Smooth muscle cell (in vitro differentiated cells): ENCODE data around the gene ARL6IP4. TPM values are rescaled to one million over a fixed set of nuclear protein-coding genes. Genes with fewer than 3 reads are reported as not detected.

Experiments
- DNase-seq: peaks from one replicate; lab custom pipeline; 2025; ENCODE audit not compliant: unreplicated experiment; lab: John Stamatoyannopoulos, UW
- H2AFZ ChIP-seq: fragments of 200-600 bp; sonication (generic); 2 replicates; pipeline ENCODE4 v1.6.0; 2016; ENCODE audit warnings: antibody characterized with exemption, low read depth, mild to moderate bottlenecking
- H3F3A ChIP-seq: fragments of 200-600 bp; sonication (generic); 2 replicates; pipeline ENCODE4 v1.6.0; 2017; ENCODE audit warnings: antibody characterized with exemption, low read depth
- H3K27ac ChIP-seq: fragments of 200-600 bp; sonication (generic); 2 replicates; pipeline ENCODE4 v1.5.1; 2016; ENCODE audit warnings: low read depth, mild to moderate bottlenecking
- H3K27me3 ChIP-seq: fragments of 200-600 bp; sonication (generic); 2 replicates; pipeline ENCODE4 v1.6.1; 2016; ENCODE audit warnings: low read depth, mild to moderate bottlenecking
- H3K36me3 ChIP-seq: fragments of 200-600 bp; sonication (generic); 2 replicates; pipeline ENCODE4 v1.5.1; 2016; ENCODE audit warnings: low read depth
- H3K4me1 ChIP-seq: fragments of 200-600 bp; sonication (generic); 2 replicates; pipeline ENCODE4 v1.5.1; 2016; ENCODE audit warnings: low read depth
- H3K4me2 ChIP-seq: fragments of 200-600 bp; sonication (generic); 2 replicates; pipeline ENCODE4 v1.6.0; 2016; ENCODE audit warnings: mild to moderate bottlenecking
- H3K4me3 ChIP-seq: fragments of 200-600 bp; sonication (generic); 2 replicates; pipeline ENCODE4 v1.5.1; 2016; ENCODE audit warnings: mild to moderate bottlenecking
- H3K79me2 ChIP-seq: fragments of 200-600 bp; sonication (generic); 2 replicates; pipeline ENCODE4 v1.6.0; 2016; ENCODE audit warnings: low read depth, mild to moderate bottlenecking
- H3K9ac ChIP-seq: fragments of 200-600 bp; sonication (generic); 2 replicates; pipeline ENCODE4 v1.6.0; 2016; ENCODE audit warnings: low read depth
- H3K9me3 ChIP-seq: fragments of 200-600 bp; sonication (generic); replicated peaks from 2 replicates; pipeline ENCODE4 v1.5.1; 2016; ENCODE audit warnings: low read depth
- H4K20me1 ChIP-seq: fragments of 200-600 bp; sonication (generic); 2 replicates; pipeline ENCODE4 v1.6.0; 2016; ENCODE audit warnings: low read depth
- CTCF ChIP-seq: fragments of 200-600 bp; sonication (generic); IDR thresholded peaks from 2 replicates; pipeline ENCODE4 v1.5.1; 2017; ENCODE audit warnings: borderline replicate concordance, mild to moderate bottlenecking, antibody characterized with exemption; ENCODE audit not compliant: insufficient read depth, poor library complexity, severe bottlenecking
- WGBS: methylation state at CpG from one replicate; pipeline ENCODE4 v1.1.7; 2016; ENCODE audit warnings: low lambda C conversion rate; 5-methylcytosine and 5-hydroxymethylcytosine counted together
- polyA plus RNA-seq: library from polyadenylated mRNA; unstranded; fragments of >200 nt; fragmentation: Nextera tagmentation; extraction: Ambion mirVana; gene quantifications from 2 replicates; pipeline ENCODE4 v1.2.1, GENCODE V29; 2016
- total RNA-seq: library from RNA; depleted of rRNA; stranded (reverse); fragments of >200 nt; gene quantifications from 2 replicates; pipeline ENCODE4 v1.2.3, GENCODE V29; 2014

ARL6IP4 gene
- total and polyA plus RNA-seq, 2 experiments from 2014 or later = 89.3 to 290 TPM

- H4K20me1 ChIP-seq = no peaks in the 10 kb centered on the region
- H3K79me2 ChIP-seq = peaks cover 26% of the 10 kb centered on the region
- no peaks in the 10 kb centered on the region for H3K9me3 ChIP-seq
- TF ChIP-seq CTCF = no peak
- peak overlapping the region; percentile 87 for H3K27ac ChIP-seq
- peak overlapping the region; percentile 86 for H3K4me3 ChIP-seq
- no peaks in the 10 kb centered on the region for H3F3A ChIP-seq
- peaks cover 12% of the 10 kb centered on the region for H3K4me1 ChIP-seq
- peak overlapping the region; percentile 89 for H3K4me2 ChIP-seq
- H3K27me3 ChIP-seq = no peaks in the 10 kb centered on the region
- H3K36me3 ChIP-seq = no peaks in the 10 kb centered on the region
- peak overlapping the region; percentile 94 for H3K9ac ChIP-seq
- no peak for DNase-seq
- no peak overlapping the region for H2AFZ ChIP-seq
- WGBS = 23% methylated on average over 8 of the region's 8 CpGs
These were observed 4.5 kb upstream of the ARL6IP4 start for GRCh38 chr12:122975790-122976647.

DNA sequence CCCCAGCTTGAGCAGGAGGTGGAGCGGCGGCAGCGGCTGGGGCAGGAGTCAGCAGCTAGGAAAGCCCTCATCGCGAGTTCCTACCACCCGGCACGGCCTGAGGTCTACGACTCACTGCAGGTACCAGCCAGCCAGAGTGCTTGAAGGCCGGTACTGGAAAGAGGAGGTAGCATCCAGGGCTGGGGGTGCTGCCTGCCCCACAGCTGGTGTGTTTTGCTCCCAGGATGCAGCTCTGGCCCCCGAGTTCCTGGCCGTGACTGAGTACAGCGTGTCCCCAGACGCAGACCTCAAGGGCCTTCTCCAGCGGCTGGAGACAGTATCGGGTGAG lies 3.9 kb upstream of the ARL6IP4 start:
- TF ChIP-seq CTCF = no peak
- Histone ChIP-seq H3K4me3 (no peak overlapping the region), H2AFZ (no peak overlapping the region), H3K27ac (peak overlapping the region; percentile 87), H3F3A (no peaks in the 10 kb centered on the region), H3K36me3 (no peaks in the 10 kb centered on the region), H3K9me3 (no peaks in the 10 kb centered on the region), H3K9ac (no peak overlapping the region), H3K4me2 (peak overlapping the region; percentile 89), H3K4me1 (peaks cover 15% of the 10 kb centered on the region), H3K79me2 (peaks cover 32% of the 10 kb centered on the region), H4K20me1 (peaks cover 3% of the 10 kb centered on the region), H3K27me3 (no peaks in the 10 kb centered on the region)
- WGBS = 91% methylated on average over 15 of the region's 15 CpGs
- DNase-seq = no peak

GRCh38 chr12:122977153-122977552 lies 3.3 kb upstream of the ARL6IP4 start:
- 97% methylated on average over 6 of the region's 6 CpGs for WGBS
- H3K36me3 ChIP-seq = no peaks in the 10 kb centered on the region
- peaks cover 8% of the 10 kb centered on the region for H4K20me1 ChIP-seq
- no peak overlapping the region for H3K27ac ChIP-seq
- DNase-seq = no peak
- no peak for TF ChIP-seq CTCF
- H2AFZ ChIP-seq = no peak overlapping the region
- no peaks in the 10 kb centered on the region for H3F3A ChIP-seq
- no peak overlapping the region for H3K9ac ChIP-seq
- H3K27me3 ChIP-seq = no peaks in the 10 kb centered on the region
- no peak overlapping the region for H3K4me3 ChIP-seq
- H3K9me3 ChIP-seq = no peaks in the 10 kb centered on the region
- H3K4me1 ChIP-seq = peaks cover 20% of the 10 kb centered on the region
- H3K4me2 ChIP-seq = no peak overlapping the region
- H3K79me2 ChIP-seq = peaks cover 38% of the 10 kb centered on the region
